ENCODE data around the gene ARMS2.

ARMS2 gene

DNA sequence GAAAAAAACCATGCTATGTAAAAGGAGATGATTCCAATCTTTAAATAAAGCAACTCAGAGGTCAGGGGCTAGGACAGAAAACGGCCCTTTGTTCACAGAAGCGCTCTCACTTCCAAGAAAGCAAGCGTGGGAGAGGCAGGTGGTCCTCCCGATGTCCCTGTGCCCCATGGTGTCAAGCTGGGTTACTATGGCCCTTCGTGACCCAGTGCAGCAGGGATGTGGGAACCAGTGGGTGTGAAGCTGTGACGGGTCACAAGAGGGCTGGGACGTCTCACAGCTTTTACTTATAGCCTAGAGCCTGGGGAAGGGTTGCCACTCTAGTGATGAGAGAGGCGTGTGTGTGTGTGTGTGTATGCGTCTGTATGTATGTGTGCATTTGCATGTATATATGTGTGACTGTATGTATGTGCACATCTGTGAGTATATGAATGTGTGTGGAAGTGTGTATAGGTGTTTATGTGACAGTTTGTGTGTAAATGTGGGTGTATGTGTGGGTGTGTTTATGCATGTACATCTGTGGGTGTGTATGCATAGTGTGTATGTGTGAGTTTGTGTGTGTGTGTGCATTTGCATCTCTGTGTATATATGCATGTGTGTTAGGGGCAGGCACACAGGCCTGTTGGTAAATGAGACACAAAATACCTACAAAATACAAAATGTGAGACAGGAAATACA lies 32.1 kb downstream of the ARMS2 start:
- Histone ChIP-seq H3K9ac (ENCODE audit: low read length) (no peak overlapping the region), H3K9me3 (ENCODE audit: insufficient read depth, low read length) (no peaks in the 10 kb centered on the region), H3K36me3 (replicated peaks; ENCODE audit: low read depth, low read length) (no peaks in the 10 kb centered on the region), H3K27me3 (ENCODE audit: low read depth, low read length) (no peaks in the 10 kb centered on the region; the same call in 1 of the 2 replicates), H3K4me3 (ENCODE audit: low read length) (no peak overlapping the region), H3K79me2 (ENCODE audit: low read length) (no peaks in the 10 kb centered on the region), H3K4me1 (ENCODE audit: low read length) (no peaks in the 10 kb centered on the region), H2AFZ (ENCODE audit: low read depth, low read length) (no peak overlapping the region), H3K4me2 (ENCODE audit: low read length) (no peak overlapping the region), H3K27ac (ENCODE audit: low read length) (no peak overlapping the region), H4K20me1 (ENCODE audit: insufficient read depth, low read length) (no peaks in the 10 kb centered on the region)
- no peak for TF ChIP-seq EZH2phosphoT487 (IDR thresholded peaks at IDR 0.05; ENCODE audit: low read depth)
- TF ChIP-seq, protein P1, sequence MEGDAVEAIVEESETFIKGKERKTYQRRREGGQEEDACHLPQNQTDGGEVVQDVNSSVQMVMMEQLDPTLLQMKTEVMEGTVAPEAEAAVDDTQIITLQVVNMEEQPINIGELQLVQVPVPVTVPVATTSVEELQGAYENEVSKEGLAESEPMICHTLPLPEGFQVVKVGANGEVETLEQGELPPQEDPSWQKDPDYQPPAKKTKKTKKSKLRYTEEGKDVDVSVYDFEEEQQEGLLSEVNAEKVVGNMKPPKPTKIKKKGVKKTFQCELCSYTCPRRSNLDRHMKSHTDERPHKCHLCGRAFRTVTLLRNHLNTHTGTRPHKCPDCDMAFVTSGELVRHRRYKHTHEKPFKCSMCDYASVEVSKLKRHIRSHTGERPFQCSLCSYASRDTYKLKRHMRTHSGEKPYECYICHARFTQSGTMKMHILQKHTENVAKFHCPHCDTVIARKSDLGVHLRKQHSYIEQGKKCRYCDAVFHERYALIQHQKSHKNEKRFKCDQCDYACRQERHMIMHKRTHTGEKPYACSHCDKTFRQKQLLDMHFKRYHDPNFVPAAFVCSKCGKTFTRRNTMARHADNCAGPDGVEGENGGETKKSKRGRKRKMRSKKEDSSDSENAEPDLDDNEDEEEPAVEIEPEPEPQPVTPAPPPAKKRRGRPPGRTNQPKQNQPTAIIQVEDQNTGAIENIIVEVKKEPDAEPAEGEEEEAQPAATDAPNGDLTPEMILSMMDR (IDR thresholded peaks at IDR 0.05; ENCODE audit: low read depth, low read length): no peak

- no peak overlapping the region for H2AFZ ChIP-seq (ENCODE audit: low read depth, low read length)
- no peaks in the 10 kb centered on the region for H3K9me3 ChIP-seq (ENCODE audit: insufficient read depth, low read length)
- H3K9ac ChIP-seq (ENCODE audit: low read length): no peak overlapping the region
- no peak overlapping the region for H3K27ac ChIP-seq (ENCODE audit: low read length)
- no peaks in the 10 kb centered on the region; the same call in 1 of the 2 replicates for H3K27me3 ChIP-seq (ENCODE audit: low read depth, low read length)
- no peaks in the 10 kb centered on the region for H3K4me1 ChIP-seq (ENCODE audit: low read length)
- no peaks in the 10 kb centered on the region for H3K79me2 ChIP-seq (ENCODE audit: low read length)
- no peak overlapping the region for H3K4me2 ChIP-seq (ENCODE audit: low read length)
- H3K4me3 ChIP-seq (ENCODE audit: low read length): no peak overlapping the region
- TF ChIP-seq EZH2phosphoT487 (IDR thresholded peaks at IDR 0.05; ENCODE audit: low read depth): no peak
- TF ChIP-seq, protein P1 (IDR thresholded peaks at IDR 0.05; ENCODE audit: low read depth, low read length): no peak
- H4K20me1 ChIP-seq (ENCODE audit: insufficient read depth, low read length): no peaks in the 10 kb centered on the region
- H3K36me3 ChIP-seq (replicated peaks; ENCODE audit: low read depth, low read length): no peaks in the 10 kb centered on the region
Observed at GRCh38 chr10:122487174-122487765, 32.8 kb downstream of the ARMS2 start.

- Histone ChIP-seq H3K36me3 (replicated peaks; ENCODE audit: low read depth, low read length) (no peaks in the 10 kb centered on the region), H3K79me2 (ENCODE audit: low read length) (no peaks in the 10 kb centered on the region), H3K9me3 (ENCODE audit: insufficient read depth, low read length) (no peaks in the 10 kb centered on the region), H3K27me3 (ENCODE audit: low read depth, low read length) (no peaks in the 10 kb centered on the region), H4K20me1 (ENCODE audit: insufficient read depth, low read length) (no peaks in the 10 kb centered on the region), H3K4me3 (ENCODE audit: low read length) (no peak overlapping the region), H2AFZ (ENCODE audit: low read depth, low read length) (no peak overlapping the region), H3K9ac (ENCODE audit: low read length) (no peak overlapping the region), H3K4me1 (ENCODE audit: low read length) (no peaks in the 10 kb centered on the region), H3K27ac (ENCODE audit: low read length) (no peak overlapping the region), H3K4me2 (ENCODE audit: low read length) (no peak overlapping the region)
- TF ChIP-seq EZH2phosphoT487 (IDR thresholded peaks at IDR 0.05; ENCODE audit: low read depth): no peak
- TF ChIP-seq, protein P1 (IDR thresholded peaks at IDR 0.05; ENCODE audit: low read depth, low read length): no peak
Observed at GRCh38 chr10:122490268-122490667, 35.8 kb downstream of the ARMS2 start.

DNA sequence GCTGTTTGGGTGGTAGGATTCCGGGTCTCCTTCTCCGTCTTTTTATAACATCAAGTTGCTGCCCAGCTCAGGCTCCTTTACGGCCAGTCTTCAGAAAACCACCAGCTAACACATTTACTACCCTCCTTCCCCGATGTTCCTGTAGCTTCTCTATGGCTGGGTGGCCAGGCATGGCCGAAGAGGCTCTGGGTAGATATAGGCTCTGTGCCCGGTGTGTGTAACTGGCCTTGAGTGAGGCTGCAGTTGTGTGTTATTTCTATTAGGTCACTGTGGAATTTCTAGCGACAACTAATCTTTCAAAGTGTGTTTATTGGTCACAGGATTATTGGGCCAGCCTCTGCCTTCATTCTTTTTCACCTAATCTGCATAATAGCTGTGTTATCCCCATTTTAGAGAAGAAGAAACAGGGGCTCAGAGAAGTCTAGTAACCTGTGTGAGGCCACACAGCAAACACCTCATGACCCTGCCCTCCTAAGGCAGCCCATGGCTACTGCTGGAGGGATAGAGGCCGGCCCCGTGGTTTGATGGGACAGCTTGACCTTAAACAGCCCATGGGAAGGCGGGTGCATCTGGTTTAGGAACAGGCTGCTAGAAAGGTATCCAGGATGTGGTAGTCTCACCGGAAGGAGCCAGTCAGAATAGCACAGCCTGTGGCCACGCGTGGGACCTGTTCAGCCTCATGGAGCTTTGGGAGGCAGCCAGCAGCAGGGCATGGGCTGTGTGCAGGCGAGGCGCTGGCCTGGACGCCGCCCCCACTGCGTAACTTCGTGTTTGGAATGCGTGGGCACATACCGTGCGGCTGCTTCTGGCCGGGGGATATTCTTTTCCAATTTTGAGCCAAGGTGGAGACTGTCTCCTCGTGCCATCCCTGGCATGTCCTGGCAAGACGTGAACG lies 36.6 kb downstream of the ARMS2 start:
- no peak overlapping the region for H3K4me2 ChIP-seq (ENCODE audit: low read length)
- H2AFZ ChIP-seq (ENCODE audit: low read depth, low read length): no peak overlapping the region
- no peak overlapping the region for H3K4me3 ChIP-seq (ENCODE audit: low read length)
- H3K36me3 ChIP-seq (replicated peaks; ENCODE audit: low read depth, low read length): no peaks in the 10 kb centered on the region
- H3K27ac ChIP-seq (ENCODE audit: low read length): no peak overlapping the region
- no peaks in the 10 kb centered on the region for H3K79me2 ChIP-seq (ENCODE audit: low read length)
- H3K27me3 ChIP-seq (ENCODE audit: low read depth, low read length): no peaks in the 10 kb centered on the region
- H3K9ac ChIP-seq (ENCODE audit: low read length): no peak overlapping the region
- no peaks in the 10 kb centered on the region for H3K4me1 ChIP-seq (ENCODE audit: low read length)
- H4K20me1 ChIP-seq (ENCODE audit: insufficient read depth, low read length): no peaks in the 10 kb centered on the region
- TF ChIP-seq EZH2phosphoT487 (IDR thresholded peaks at IDR 0.05; ENCODE audit: low read depth): no peak
- TF ChIP-seq, protein P1 (IDR thresholded peaks at IDR 0.05; ENCODE audit: low read depth, low read length): no peak
- H3K9me3 ChIP-seq (ENCODE audit: insufficient read depth, low read length): no peaks in the 10 kb centered on the region

Data from OCI-LY3 (cell line).